GM13977 (cell line): ENCODE data around the gene KCND2.

Source experiments
- DNase-seq: peaks from one replicate; pipeline ENCODE4 v3.0.0; 2012; ENCODE audit warnings: low spot score
- CTCF ChIP-seq: IDR thresholded peaks from 2 replicates; pipeline ENCODE4 v1.5.1; 2012; ENCODE audit warnings: mild to moderate bottlenecking, control low read depth; ENCODE audit not compliant: insufficient read depth; ENCODE audit errors: extremely low read depth, missing control alignments
- in situ Hi-C: fragments of 300-500 bp; cut with MboI; formaldehyde crosslinking; loops from one replicate; pipeline ENCODE4 v1.12.0; 2022; ENCODE audit warnings: low sequenced_read_pairs, low pct_unique_long_range_greater_than_20kb, mixed read lengths, inconsistent platforms; ENCODE audit not compliant: unreplicated experiment

The KCND2 gene

DNA sequence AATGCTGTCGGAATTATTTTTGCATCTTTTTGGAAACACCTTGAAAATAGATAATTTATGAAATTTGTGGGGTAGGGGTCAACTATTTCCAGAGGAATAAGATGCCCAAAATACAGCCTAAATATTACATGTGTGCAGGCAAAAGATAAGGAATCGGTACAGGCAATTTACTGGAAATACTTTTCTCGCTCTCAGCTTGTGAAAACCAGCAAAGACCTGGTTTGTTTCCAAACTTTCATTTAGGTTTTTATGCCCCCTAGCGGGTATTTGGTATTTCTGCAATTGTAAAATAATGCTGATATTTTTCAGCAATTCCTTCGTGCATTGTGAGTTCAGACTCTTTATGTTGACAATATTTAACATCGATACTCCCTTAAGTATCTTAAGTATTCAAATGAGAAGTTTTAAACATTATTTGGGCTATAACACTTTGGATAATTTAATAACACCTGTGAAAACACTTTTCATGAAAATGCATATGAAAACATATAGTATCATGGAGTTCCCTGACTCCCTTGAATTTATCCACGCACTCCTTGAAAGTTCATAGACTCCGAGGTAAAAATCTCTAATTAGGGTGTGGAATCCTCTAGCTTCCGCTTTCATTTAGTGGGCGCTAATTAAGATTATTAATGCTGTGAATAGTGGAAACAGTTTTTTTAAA, 452.5 kb downstream of the KCND2 start:
- peak; percentile 14 for DNase-seq
- in situ Hi-C loops = loop anchor here (25.0 kb wide), 2 partner anchors 438 to 788 kb away; no protein-coding TSS in a partner anchor
- peak; percentile 56 for TF ChIP-seq CTCF

DNA sequence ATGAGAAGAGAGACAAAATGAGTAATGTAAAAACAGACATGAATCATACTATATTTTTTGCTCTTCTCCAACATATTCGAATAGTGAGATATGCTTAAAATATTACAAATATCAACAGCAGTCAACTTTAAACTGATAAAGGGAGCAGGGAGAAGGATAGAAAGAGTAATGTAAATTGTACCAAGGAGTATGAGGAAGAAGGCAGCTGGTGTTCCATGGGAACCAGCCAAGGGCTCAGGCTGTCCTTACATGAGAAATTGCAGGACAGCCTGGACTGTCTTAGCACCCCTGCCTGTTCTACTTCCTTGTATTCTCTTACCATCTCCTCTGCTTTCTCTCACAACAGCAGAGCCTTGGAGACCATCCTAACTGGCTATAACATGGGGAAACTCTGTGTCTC, 456.3 kb downstream of the KCND2 start:
- no peak for TF ChIP-seq CTCF
- DNase-seq = no peak
- in situ Hi-C loops = loop anchor here (25.0 kb wide), 2 partner anchors 442 to 792 kb away; no protein-coding TSS in a partner anchor

- no peak for DNase-seq
- in situ Hi-C loops = loop anchor here (25.0 kb wide), 2 partner anchors 444 to 794 kb away; no protein-coding TSS in a partner anchor
- TF ChIP-seq CTCF = no peak
These were observed 458.3 kb downstream of the KCND2 start for GRCh38 chr7:120731271-120731670.

GRCh38 chr7:120732256-120732655, 459.3 kb downstream of the KCND2 start:
- in situ Hi-C loops = loop anchor here (25.0 kb wide), 2 partner anchors 445 to 795 kb away; no protein-coding TSS in a partner anchor
- no peak for TF ChIP-seq CTCF
- DNase-seq = no peak

GRCh38 chr7:120733143-120733542, 460.2 kb downstream of the KCND2 start:
- TF ChIP-seq CTCF = no peak
- DNase-seq = no peak
- in situ Hi-C loops = loop anchor here (25.0 kb wide), 2 partner anchors 446 to 796 kb away; no protein-coding TSS in a partner anchor

DNA sequence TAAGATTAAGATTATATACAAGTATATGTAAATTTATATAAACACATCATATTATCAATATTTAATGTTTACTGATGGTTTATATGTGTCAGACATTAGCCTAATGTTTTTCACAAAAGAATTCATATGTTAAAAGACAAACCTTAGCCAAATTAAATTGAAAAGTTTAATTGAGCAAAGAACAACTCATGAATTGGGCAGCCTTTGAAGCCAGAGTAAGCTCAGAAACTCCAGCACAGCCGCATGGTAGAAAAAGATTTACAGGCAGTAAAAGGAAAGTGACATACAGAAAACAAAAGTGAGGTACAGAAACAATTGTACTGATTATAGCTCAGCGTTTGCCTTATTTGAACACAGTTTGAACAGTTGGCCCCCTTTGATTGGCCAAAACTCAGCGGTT, 460.9 kb downstream of the KCND2 start:
- DNase-seq = no peak
- TF ChIP-seq CTCF = no peak
- in situ Hi-C loops = loop anchor here (25.0 kb wide), 2 partner anchors 447 to 797 kb away; no protein-coding TSS in a partner anchor
